SK-N-SH treated with all-trans-retinoic acid at 6 μM for 48 hours (cell line): Measurements from ENCODE around the gene SPTSSA.

ENCODE experiments used
- ATAC-seq: fragments of 200-7000 bp; cut with Tn5 transposase; 3 replicates; pipeline ENCODE4 v1.9.1; 2020; ENCODE audit warnings: mild to moderate bottlenecking, moderate library complexity
- ARNTL ChIP-seq: fragments of 450-650 bp; formaldehyde crosslinking; IDR thresholded peaks from 2 replicates; pipeline ENCODE4 v1.5.0; 2020; ENCODE audit warnings: low read depth, mild to moderate bottlenecking, moderate library complexity, borderline replicate concordance
- BACH2 ChIP-seq: fragments of 250-450 bp; sonication (Bioruptor Pico); IDR thresholded peaks from 2 replicates; pipeline ENCODE4 v1.9.0; 2021; ENCODE audit warnings: mild to moderate bottlenecking, borderline replicate concordance
- CSDC2 ChIP-seq: fragments of 250-450 bp; sonication (Bioruptor Pico); IDR thresholded peaks from 2 replicates; pipeline ENCODE4 v1.5.0; 2020; ENCODE audit warnings: mild to moderate bottlenecking, moderate library complexity
- ESRRG ChIP-seq: fragments of 250-450 bp; sonication (Bioruptor Pico); IDR thresholded peaks from 2 replicates; pipeline ENCODE4 v1.6.1; 2021; ENCODE audit warnings: mild to moderate bottlenecking
- ISL1 ChIP-seq: fragments of 250-450 bp; sonication (Bioruptor Pico); IDR thresholded peaks from 2 replicates; pipeline ENCODE4 v2.1.2; 2022; ENCODE audit warnings: mild to moderate bottlenecking, moderate library complexity
- OSR1 ChIP-seq: fragments of 250-450 bp; sonication (Bioruptor Pico); IDR thresholded peaks from 2 replicates; pipeline ENCODE4 v1.8.0; 2022; ENCODE audit warnings: moderate library complexity, mild to moderate bottlenecking, inconsistent platforms
- PATZ1 ChIP-seq: fragments of 250-450 bp; sonication (Bioruptor Pico); IDR thresholded peaks from 2 replicates; pipeline ENCODE4 v1.8.0; 2020; ENCODE audit warnings: mild to moderate bottlenecking, moderate library complexity, borderline replicate concordance
- PPARA ChIP-seq: fragments of 250-450 bp; sonication (Bioruptor Pico); IDR thresholded peaks from 2 replicates; pipeline ENCODE4 v1.5.0; 2020; ENCODE audit warnings: mild to moderate bottlenecking, borderline replicate concordance
- SNAI2 ChIP-seq: fragments of 250-450 bp; sonication (Bioruptor Pico); IDR thresholded peaks from 2 replicates; pipeline ENCODE4 v1.5.0; 2020; ENCODE audit warnings: mild to moderate bottlenecking, moderate library complexity
- TCF4 ChIP-seq: fragments of 250-450 bp; sonication (Bioruptor Pico); IDR thresholded peaks from 2 replicates; pipeline ENCODE4 v1.8.0; 2021; ENCODE audit warnings: mild to moderate bottlenecking, moderate library complexity, borderline replicate concordance
- TOX ChIP-seq: fragments of 250-450 bp; sonication (Bioruptor Pico); IDR thresholded peaks from 2 replicates; pipeline ENCODE4 v1.8.0; 2021; ENCODE audit warnings: mild to moderate bottlenecking, moderate library complexity, borderline replicate concordance
- ZC3H10 ChIP-seq: fragments of 250-450 bp; sonication (Bioruptor Pico); IDR thresholded peaks from 2 replicates; pipeline ENCODE4 v1.5.1; 2021; ENCODE audit warnings: mild to moderate bottlenecking, moderate library complexity
- ZFP3 ChIP-seq: fragments of 250-450 bp; sonication (Bioruptor Pico); IDR thresholded peaks from 2 replicates; pipeline ENCODE4 v1.5.0; 2020; ENCODE audit warnings: mild to moderate bottlenecking, moderate library complexity
- ZNF565 ChIP-seq: fragments of 450-650 bp; formaldehyde crosslinking; conservative IDR thresholded peaks from 2 replicates; pipeline ENCODE4 v1.5.0; 2020; ENCODE audit warnings: low read depth, mild to moderate bottlenecking, moderate library complexity
- ZNF8 ChIP-seq: fragments of 450-650 bp; formaldehyde crosslinking; IDR thresholded peaks from 2 replicates; pipeline ENCODE4 v1.5.0; 2020; ENCODE audit warnings: mild to moderate bottlenecking, moderate library complexity
- TF ChIP-seq, protein P1 (sequence below): fragments of 250-450 bp; sonication (Bioruptor Pico); IDR thresholded peaks from 2 replicates; pipeline ENCODE4 v1.5.0; 2020; ENCODE audit warnings: mild to moderate bottlenecking, moderate library complexity
- TF ChIP-seq, protein P2 (sequence below): fragments of 250-450 bp; sonication (Bioruptor Pico); IDR thresholded peaks from 2 replicates; pipeline ENCODE4 v1.8.0; 2021; ENCODE audit warnings: low read depth, mild to moderate bottlenecking, moderate library complexity, borderline replicate concordance
- TF ChIP-seq, protein P3 (sequence below): fragments of 250-450 bp; sonication (Bioruptor Pico); IDR thresholded peaks from 2 replicates; pipeline ENCODE4 v1.5.1; 2021; ENCODE audit warnings: mild to moderate bottlenecking, moderate library complexity

SPTSSA gene

GRCh38 chr14:34466691-34467090 lies 4.7 kb upstream of the SPTSSA start:
- no peak for ATAC-seq
- TF ChIP-seq BACH2 = no peak
- TF ChIP-seq ZFP3 = no peak
- TF ChIP-seq TCF4 (CRISPR knock-in tag) = no peak
- TF ChIP-seq ISL1 = no peak
- TF ChIP-seq ARNTL (CRISPR knock-in tag) = no peak
- TF ChIP-seq PPARA (CRISPR knock-in tag) = no peak
- no peak for TF ChIP-seq ZNF8 (CRISPR knock-in tag)
- TF ChIP-seq TOX (CRISPR knock-in tag) = no peak
- TF ChIP-seq OSR1 (CRISPR knock-in tag) = no peak
- TF ChIP-seq, all 23 proteins: peak for 0

DNA sequence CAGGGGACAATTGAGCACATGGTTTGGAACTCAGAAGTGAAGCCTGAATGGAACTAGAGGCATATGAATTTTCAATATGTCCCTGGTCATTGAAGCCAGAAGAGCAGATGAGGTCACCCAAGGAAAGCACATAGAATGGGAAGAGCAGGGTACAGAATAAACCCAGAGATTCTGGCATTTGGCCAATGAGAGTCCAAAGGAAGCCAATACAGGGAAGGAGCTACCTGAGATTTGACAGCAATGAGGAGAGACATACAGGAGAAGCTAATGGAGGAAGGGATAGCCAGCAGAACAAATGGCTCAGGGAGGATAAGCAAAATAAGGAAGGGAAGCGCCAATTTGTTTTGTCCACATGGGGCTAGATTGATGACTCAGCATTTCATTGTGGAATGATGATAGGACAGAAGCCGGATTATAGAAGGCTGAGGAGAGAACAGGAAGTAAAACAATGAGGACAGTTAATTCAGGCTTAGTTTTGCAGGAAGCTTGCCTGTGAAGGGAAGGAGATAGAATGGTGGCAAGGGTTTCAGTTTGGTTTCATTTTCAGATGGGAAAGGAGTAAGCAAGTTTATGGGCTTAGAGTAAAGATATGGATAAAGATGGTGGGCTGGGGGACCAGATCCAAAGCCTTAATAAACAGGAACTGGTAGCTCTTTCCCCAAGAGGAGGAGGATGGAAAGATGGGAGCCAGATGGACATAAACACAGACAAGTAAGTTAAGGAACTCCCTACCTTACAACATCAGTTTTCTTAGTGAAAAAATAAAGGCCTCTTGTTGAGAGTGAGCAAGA lies 3.2 kb upstream of the SPTSSA start:
- no peak for ATAC-seq
- TF ChIP-seq TCF4 (CRISPR knock-in tag) (no peak), ESRRG (no peak), ARNTL (CRISPR knock-in tag) (no peak), OSR1 (CRISPR knock-in tag) (no peak), PPARA (CRISPR knock-in tag) (no peak), ZNF565 (CRISPR knock-in tag) (no peak)
- TF ChIP-seq, protein P1, sequence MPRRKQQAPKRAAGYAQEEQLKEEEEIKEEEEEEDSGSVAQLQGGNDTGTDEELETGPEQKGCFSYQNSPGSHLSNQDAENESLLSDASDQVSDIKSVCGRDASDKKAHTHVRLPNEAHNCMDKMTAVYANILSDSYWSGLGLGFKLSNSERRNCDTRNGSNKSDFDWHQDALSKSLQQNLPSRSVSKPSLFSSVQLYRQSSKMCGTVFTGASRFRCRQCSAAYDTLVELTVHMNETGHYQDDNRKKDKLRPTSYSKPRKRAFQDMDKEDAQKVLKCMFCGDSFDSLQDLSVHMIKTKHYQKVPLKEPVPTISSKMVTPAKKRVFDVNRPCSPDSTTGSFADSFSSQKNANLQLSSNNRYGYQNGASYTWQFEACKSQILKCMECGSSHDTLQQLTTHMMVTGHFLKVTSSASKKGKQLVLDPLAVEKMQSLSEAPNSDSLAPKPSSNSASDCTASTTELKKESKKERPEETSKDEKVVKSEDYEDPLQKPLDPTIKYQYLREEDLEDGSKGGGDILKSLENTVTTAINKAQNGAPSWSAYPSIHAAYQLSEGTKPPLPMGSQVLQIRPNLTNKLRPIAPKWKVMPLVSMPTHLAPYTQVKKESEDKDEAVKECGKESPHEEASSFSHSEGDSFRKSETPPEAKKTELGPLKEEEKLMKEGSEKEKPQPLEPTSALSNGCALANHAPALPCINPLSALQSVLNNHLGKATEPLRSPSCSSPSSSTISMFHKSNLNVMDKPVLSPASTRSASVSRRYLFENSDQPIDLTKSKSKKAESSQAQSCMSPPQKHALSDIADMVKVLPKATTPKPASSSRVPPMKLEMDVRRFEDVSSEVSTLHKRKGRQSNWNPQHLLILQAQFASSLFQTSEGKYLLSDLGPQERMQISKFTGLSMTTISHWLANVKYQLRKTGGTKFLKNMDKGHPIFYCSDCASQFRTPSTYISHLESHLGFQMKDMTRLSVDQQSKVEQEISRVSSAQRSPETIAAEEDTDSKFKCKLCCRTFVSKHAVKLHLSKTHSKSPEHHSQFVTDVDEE (CRISPR knock-in tag) = no peak

DNA sequence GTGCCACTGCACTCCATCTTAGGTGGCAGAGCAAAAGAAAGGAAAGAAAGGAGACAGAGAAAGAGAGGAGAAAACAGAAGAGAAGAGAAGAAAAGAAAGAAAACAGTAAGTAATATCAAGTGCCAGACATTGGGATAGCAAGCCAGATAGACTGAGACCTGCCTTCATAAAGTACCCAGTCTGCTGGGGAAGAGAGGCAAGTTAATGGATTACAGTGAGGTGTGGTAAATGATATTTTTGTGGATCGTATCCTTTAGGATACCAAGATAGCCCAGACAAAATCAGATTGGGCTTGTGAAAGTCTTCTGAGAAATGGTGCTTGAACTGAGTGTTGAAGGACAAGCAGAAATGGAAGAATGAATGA lies 1.5 kb upstream of the SPTSSA start:
- no peak for ATAC-seq
- no peak for TF ChIP-seq SNAI2 (CRISPR knock-in tag)
- no peak for TF ChIP-seq ARNTL (CRISPR knock-in tag)
- TF ChIP-seq, protein P2, sequence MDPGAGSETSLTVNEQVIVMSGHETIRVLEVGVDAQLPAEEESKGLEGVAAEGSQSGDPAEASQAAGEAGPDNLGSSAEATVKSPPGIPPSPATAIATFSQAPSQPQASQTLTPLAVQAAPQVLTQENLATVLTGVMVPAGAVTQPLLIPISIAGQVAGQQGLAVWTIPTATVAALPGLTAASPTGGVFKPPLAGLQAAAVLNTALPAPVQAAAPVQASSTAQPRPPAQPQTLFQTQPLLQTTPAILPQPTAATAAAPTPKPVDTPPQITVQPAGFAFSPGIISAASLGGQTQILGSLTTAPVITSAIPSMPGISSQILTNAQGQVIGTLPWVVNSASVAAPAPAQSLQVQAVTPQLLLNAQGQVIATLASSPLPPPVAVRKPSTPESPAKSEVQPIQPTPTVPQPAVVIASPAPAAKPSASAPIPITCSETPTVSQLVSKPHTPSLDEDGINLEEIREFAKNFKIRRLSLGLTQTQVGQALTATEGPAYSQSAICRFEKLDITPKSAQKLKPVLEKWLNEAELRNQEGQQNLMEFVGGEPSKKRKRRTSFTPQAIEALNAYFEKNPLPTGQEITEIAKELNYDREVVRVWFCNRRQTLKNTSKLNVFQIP (CRISPR knock-in tag) = no peak
- no peak for TF ChIP-seq ZNF565 (CRISPR knock-in tag)
- TF ChIP-seq, protein P3, sequence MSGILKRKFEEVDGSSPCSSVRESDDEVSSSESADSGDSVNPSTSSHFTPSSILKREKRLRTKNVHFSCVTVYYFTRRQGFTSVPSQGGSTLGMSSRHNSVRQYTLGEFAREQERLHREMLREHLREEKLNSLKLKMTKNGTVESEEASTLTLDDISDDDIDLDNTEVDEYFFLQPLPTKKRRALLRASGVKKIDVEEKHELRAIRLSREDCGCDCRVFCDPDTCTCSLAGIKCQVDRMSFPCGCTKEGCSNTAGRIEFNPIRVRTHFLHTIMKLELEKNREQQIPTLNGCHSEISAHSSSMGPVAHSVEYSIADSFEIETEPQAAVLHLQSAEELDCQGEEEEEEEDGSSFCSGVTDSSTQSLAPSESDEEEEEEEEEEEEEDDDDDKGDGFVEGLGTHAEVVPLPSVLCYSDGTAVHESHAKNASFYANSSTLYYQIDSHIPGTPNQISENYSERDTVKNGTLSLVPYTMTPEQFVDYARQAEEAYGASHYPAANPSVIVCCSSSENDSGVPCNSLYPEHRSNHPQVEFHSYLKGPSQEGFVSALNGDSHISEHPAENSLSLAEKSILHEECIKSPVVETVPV (CRISPR knock-in tag) = no peak
- TF ChIP-seq TOX (CRISPR knock-in tag) = no peak

- ATAC-seq = peak; percentile 49
These were observed 507 bp downstream of the SPTSSA start for GRCh38 chr14:34461334-34462131.

More at GRCh38 chr14:34461334-34462131, 507 bp downstream of the SPTSSA start:
- no peak for TF ChIP-seq CSDC2 (CRISPR knock-in tag)
- TF ChIP-seq ESRRG = no peak
- no peak for TF ChIP-seq PATZ1 (CRISPR knock-in tag)
- TF ChIP-seq OSR1 (CRISPR knock-in tag) = no peak
- TF ChIP-seq TOX (CRISPR knock-in tag) = no peak
- TF ChIP-seq ZC3H10 (CRISPR knock-in tag) = no peak
- no peak for TF ChIP-seq ZNF565 (CRISPR knock-in tag)
- no peak for TF ChIP-seq BACH2
